Thoracic aorta (tissue), 2 donors: ENCODE data around the gene FLNC. TPM values are rescaled to one million over a fixed set of nuclear protein-coding genes. Genes with fewer than 3 reads are reported as not detected.

Experiments used
- ATAC-seq: fragments of 150-250 bp; one replicate; pipeline ENCODE4 v1.8.0; 2017; ENCODE audit warnings: low read depth; ENCODE audit not compliant: insufficient number of reproducible peaks, low FRiP score
- DNase-seq: peaks from one replicate; pipeline ENCODE4 v3.0.0-alpha.2; 2020; ENCODE audit warnings: low spot score
- H3K27ac ChIP-seq, 2 donors: fragments of 200-600 bp; sonication (generic); 1 replicate in 1 of 2; 2 replicates in 1 of 2; pipeline ENCODE4 v1.5.1; 2016; ENCODE audit warnings: mild to moderate bottlenecking in 2 of 2, moderate library complexity in 2 of 2
- H3K27me3 ChIP-seq: fragments of 200-600 bp; sonication (generic); replicated peaks from 2 replicates; pipeline ENCODE4 v1.6.0; 2016; ENCODE audit warnings: mild to moderate bottlenecking; ENCODE audit not compliant: insufficient read depth
- H3K36me3 ChIP-seq: fragments of 200-600 bp; sonication (generic); one replicate; pipeline ENCODE4 v1.5.1; 2016
- H3K4me1 ChIP-seq, 2 donors: fragments of 200-600 bp; sonication (generic); 1 replicate in 1 of 2; 2 replicates in 1 of 2; pipeline versions ENCODE4 v1.5.1 to v1.6.0; 2016; ENCODE audit warnings: low read depth in 2 of 2, mild to moderate bottlenecking in 1 of 2; ENCODE audit not compliant: control insufficient read depth in 1 of 2
- H3K4me3 ChIP-seq: fragments of 200-600 bp; sonication (generic); 2 replicates; pipeline ENCODE4 v1.5.1; 2016; ENCODE audit warnings: mild to moderate bottlenecking
- H3K9me3 ChIP-seq: fragments of 200-600 bp; sonication (generic); 2 replicates; pipeline ENCODE4 v1.5.1; 2016
- CTCF ChIP-seq: fragments of 200-600 bp; sonication (generic); IDR thresholded peaks from one replicate; pipeline ENCODE4 v1.5.1; 2019; ENCODE audit warnings: antibody characterized with exemption
- total RNA-seq, 2 donors: library from RNA; depleted of rRNA; stranded (reverse); fragments of >200 nt; gene quantifications; one replicate each; pipeline versions ENCODE4 v1.1.0 to v1.2.3, GENCODE V29; 2016

The FLNC gene
- total RNA-seq: 100 to 1,000 TPM; 157 to 273 TPM

GRCh38 chr7:128830231-128831177, at the start of gene FLNC:
FLNC (plus strand) TSS chr7:128830406; CDS start chr7:128830638, 232 bp downstream.
- peak within 1 kb of the TSS; percentile 71 for H3K4me3 ChIP-seq
- peak within 1 kb of the TSS; percentile 91 to 97 for H3K27ac ChIP-seq
- TF ChIP-seq CTCF: no peak
- DNase-seq (no peak), ATAC-seq (peak; percentile 4)
- no peaks in the 10 kb centered on the region for H3K36me3 ChIP-seq
- no peaks in the 10 kb centered on the region for H3K27me3 ChIP-seq
- H3K9me3 ChIP-seq: no peaks in the 10 kb centered on the region
- peaks cover 27 to 54% of the 10 kb centered on the region in 2 donors for H3K4me1 ChIP-seq

- H3K4me3 ChIP-seq: no peak overlapping the region
- no peak for TF ChIP-seq CTCF
- no peaks in the 10 kb centered on the region for H3K27me3 ChIP-seq
- peak overlapping the region; percentile 60 to 70 for H3K27ac ChIP-seq
- H3K9me3 ChIP-seq: no peaks in the 10 kb centered on the region
- ATAC-seq (peak; percentile 51), DNase-seq (no peak)
- no peaks in the 10 kb centered on the region for H3K36me3 ChIP-seq
- peaks cover 17 to 28% of the 10 kb centered on the region in 2 donors for H3K4me1 ChIP-seq
Observed at GRCh38 chr7:128781126-128781525, 49.1 kb upstream of the FLNC start.

GRCh38 chr7:128781851-128782250, 48.4 kb upstream of the FLNC start:
- ATAC-seq: no peak
- no peaks in the 10 kb centered on the region for H3K36me3 ChIP-seq
- H3K9me3 ChIP-seq: no peaks in the 10 kb centered on the region
- no peak for TF ChIP-seq CTCF
- H3K27ac ChIP-seq: peak overlapping the region in 1 of 2 donors; percentile 70
- H3K4me3 ChIP-seq: no peak overlapping the region
- H3K27me3 ChIP-seq: no peaks in the 10 kb centered on the region
- H3K4me1 ChIP-seq: peaks cover 17 to 28% of the 10 kb centered on the region in 2 donors
- no peak for DNase-seq

GRCh38 chr7:128783143-128783861, 46.9 kb upstream of the FLNC start:
- no peak overlapping the region for H3K4me3 ChIP-seq
- DNase-seq: peak; percentile 30

More at GRCh38 chr7:128783143-128783861, 46.9 kb upstream of the FLNC start:
- Histone ChIP-seq H3K27ac (peak overlapping the region; percentile 56 to 70), H3K36me3 (no peaks in the 10 kb centered on the region), H3K27me3 (no peaks in the 10 kb centered on the region), H3K4me1 (peaks cover 17 to 28% of the 10 kb centered on the region in 2 donors), H3K9me3 (no peaks in the 10 kb centered on the region)
- no peak for TF ChIP-seq CTCF
- ATAC-seq: peak; percentile 30
